HL-60/S4 treated with retinoic acid at 250 ng/mL for 4 days and 3 days (cell line): ENCODE data around the gene LRRC4C.

Experiments used
- in situ Hi-C: fragments of 300-500 bp; cut with MboI; formaldehyde crosslinking; loops from 2 replicates; pipeline ENCODE4 v1.7.0; 2022; ENCODE audit warnings: low sequenced_read_pairs

Gene LRRC4C

DNA sequence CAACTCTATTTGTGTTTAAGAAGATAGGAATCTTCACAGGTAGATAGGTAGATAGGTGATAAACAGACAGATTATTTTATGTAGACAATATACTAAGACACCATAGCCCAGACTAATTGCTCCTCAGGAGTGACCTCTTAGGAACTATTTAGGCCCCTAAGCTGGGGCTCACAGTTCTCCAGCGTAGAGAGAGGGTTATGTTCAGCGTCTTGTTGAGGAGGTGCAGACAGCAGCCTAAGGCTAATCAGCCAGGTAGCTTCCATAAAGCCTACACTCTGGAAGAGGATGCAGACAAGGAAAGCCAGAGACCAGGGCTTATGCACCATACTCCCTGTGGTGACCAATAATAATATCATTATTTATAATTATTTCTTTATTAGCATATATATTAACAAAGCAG lies 705.2 kb downstream of the LRRC4C start:
- in situ Hi-C loops, result no loop called here

DNA sequence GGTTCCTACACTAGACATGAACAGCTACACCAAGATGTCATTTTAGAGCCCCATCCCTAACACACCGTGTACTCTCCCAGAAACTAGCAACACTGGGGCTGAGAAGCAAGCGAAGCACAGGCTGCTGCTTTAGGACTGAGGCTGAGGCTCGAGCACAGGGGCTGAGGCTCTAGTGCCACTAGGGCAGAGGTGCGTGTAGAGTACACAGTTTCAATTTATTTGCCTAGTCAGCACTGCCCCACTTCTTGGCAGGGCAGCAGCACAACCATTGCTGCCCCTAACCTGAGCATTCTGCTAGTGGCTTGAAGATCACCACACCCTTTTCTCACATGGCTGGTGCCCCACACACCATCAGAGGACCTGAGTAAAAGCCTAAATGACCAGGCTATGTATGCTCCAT lies 713.2 kb downstream of the LRRC4C start:
- in situ Hi-C loops, result no loop called here

DNA sequence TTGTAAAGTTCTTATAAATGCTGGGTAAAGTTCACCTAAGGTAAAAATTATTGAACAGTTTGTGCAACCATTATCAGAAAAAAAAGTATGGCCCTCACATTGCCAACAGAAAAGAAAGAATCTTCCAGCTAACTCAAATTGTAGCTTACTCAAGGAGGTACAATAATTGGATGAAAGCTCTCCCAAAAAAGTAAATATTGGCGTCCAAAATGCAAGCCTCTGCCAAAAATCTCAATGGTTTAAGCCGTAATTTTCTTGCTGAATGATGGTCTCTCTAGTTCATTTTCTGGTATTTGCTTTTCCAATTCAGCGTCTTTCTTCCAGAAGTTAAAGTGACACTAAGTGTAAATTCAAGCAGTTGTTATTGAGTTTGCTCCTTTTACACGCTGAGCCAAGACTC lies 727.3 kb downstream of the LRRC4C start:
- in situ Hi-C loops, result no loop called here

DNA sequence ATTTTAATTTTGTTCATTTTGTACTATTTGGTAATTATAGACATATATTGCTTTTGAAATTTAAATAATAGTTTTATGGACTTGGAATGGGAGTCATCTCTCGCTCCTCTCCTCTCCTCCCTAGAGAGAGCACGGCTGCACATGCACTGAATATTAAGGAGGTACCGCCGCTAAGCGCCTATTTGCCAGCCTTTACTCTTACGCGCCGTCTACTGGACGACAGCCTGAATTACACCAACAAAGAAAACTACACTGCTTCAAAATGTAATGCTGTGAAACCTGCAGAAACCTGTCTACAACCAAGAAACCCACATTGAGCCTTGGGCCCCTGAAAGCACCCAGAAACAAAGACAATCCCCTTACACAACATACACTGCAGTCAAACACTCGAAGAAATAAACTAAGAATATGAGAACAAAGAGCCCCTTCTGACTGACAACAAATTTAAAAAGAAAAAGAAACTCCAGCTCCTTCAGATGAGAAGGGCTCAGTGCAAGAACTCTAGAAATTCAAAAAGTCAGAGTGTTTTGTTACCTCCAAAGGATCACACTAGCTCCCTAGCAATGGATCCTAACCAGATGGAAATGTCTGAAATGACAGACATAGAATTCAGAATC lies 737.2 kb downstream of the LRRC4C start:
- in situ Hi-C loops, result no loop called here

DNA sequence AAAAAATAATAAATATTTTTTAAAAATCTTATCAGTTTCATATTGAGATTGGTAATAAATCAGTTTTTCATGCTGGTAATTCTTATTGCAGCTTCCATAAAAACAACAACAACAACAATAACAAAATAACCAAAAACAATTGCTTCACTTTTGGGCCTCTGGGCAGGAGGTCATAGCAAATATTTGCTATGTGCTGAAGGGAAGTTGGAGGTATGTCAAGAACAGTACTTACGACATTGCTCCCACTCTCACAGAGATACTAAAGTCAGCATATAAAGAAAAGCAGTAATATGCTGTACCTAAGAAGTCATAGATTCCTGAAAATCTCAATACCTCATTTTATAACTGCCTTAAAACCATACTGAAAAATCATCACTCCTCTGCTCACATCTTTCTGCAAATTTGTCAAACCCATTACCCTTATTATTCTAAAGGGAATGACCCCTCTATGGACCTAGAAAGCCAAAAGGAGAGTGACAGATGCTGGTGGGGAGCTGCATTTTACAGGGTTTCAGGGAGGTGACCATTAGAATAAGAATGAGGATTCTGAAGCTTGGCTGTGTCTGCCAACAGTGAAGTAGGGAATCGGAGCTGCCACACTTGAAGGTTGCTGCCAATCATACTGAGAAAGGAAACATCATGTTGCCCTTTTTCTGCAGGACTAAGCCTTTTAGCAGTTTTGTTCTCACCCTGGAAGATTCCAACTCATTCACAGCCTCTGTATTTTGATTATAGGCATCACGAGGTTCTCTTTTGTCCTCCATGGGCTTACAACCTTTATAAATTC lies 742.9 kb downstream of the LRRC4C start:
- in situ Hi-C loops, result no loop called here

DNA sequence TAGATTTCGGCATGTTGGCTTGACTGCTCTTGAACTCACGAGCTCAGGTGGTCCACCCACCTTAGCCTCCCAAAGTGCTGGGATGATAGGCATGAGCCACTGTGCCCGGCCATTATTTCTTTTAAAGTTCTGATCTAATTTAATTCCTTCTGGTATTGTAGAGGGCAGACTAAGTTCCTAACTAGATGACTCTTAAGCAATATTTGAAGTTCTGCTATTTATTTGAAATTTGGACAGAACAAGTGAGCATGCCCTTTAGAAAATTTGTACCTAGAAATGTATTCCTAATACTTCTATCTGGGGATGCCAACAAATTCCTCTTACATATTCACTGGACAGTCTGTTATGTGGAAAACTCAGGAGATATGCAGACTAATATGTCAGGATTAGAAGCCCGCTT lies 746.4 kb downstream of the LRRC4C start:
- in situ Hi-C loops, result no loop called here

DNA sequence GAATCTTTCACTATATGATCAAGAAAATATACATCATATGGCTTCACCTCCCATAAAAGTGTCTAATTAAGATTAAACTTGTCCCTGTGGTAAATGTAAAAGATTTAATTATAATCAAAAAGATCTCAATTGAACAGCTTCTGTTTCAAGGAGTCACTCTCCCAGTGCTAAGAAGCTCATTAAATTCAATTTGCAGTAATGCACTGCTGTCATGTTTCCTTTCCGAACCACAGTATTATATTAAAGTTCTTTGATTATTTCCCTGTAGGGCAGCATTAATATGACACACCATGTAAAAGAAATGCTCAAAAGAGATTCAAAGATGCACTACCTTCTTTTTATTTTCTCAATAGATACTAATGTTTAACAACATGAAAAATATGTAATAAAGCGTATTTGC lies 758.4 kb downstream of the LRRC4C start:
- in situ Hi-C loops, result no loop called here

DNA sequence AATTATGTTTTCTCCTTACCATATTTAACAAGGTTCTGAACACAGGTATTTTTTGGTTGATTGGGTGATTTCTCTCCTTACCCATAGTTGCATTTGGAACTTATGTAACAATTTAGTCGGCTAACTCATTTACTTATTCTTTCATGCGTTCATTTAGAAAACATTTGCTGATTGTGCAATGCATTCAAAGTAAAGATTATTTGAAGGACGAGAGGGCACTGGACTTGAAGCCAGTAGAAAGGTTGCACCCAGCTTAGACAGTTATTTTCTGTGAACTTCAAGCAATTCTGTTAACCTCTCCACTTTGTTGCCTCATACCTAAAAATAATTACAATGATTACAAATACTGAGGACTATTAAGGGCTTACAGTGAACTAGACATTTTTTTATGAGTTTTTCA lies 769.6 kb downstream of the LRRC4C start:
- in situ Hi-C loops, result no loop called here

DNA sequence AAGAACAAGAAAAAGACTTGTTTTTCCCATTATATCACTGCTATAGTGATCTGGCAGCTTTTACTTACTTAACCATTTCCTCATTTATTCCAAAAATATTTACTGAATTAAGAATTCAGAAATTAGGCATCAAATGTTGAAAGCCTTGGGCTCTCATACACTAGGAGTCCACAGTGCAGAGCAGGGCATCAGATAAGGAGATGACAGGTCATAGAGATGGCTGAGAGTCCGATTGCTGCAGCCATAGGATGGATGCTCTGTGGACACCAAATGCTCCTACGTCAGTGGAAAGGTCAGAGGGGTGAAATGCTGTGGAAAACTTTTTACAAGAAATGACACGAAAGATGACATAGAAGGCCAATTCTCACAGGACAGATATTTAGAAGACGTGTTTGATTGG lies 771.1 kb downstream of the LRRC4C start:
- in situ Hi-C loops, result no loop called here

DNA sequence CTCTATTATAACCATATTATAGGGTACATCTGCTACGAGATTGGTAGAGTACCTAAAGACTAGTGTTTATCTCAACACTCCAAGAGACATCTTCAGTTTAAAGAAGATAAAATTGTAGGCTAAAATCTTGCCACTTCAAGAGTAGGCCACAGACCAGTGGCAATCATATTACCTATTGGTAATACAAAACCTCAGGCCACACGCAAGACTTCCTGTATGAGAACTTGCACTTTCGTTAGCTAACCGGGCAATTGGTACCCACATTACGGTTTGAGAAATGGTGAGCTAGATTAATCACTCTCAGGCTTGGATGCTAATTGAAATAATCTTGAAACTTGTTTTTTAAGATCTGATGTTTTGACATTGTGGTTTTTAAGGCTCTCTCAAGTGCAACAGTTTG lies 772.7 kb downstream of the LRRC4C start:
- in situ Hi-C loops, result no loop called here

DNA sequence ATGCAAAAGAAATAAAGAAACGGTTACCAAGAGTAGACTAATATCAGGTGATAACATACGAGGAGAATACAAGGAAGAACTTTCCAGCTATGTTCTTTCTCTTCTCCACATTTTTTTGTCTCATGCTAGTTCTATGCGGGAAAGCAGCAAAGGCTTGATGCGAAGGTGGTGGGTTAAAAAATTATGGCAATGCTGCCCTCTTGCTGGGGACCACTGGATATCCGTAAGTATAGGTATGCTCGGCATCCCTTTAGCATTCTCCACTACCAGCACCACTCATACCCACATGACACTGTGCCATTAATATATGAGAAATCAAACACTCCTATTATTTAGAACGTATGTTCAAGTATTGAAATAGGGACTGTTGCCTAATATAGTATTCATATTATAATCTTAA lies 776.4 kb downstream of the LRRC4C start:
- in situ Hi-C loops, result no loop called here

DNA sequence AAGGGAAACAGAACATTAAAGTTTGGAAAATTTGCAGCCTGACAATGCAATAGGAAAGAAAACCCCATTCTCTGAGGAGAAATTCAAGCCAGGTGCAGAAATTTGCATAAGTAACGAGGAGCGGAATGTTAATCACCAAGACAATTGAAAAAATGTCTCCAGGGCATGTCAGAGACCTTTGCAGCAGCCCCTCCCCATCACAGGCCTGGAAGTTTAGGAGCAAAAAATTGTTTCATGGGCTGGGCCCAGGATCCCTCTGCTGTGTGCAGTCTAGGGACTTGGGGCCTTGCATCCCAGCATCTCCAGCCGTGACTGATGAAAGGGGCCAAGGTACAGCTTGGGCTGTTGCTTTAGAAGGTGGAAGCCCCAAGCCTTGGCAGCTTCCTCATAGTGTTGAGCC lies 780.2 kb downstream of the LRRC4C start:
- in situ Hi-C loops, result no loop called here

DNA sequence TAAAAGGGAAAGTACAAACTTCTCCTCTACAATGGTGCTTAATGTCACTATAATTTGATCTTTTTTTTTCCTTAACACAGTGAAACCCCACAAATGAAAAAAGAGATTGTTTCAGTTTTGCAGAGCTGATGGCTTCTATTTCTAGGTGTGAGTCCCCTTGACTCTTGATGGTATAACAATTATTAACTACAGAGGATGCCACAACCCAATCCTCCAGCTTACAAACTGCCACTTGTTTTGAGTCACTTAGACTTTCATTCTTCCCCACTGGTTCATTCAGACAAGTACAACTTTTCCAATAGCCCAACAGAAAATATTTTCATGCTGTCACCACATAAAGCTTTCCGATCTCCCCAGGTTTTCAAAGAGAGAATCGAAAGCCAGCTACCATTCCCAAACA lies 812.2 kb downstream of the LRRC4C start:
- in situ Hi-C loops, result no loop called here

DNA sequence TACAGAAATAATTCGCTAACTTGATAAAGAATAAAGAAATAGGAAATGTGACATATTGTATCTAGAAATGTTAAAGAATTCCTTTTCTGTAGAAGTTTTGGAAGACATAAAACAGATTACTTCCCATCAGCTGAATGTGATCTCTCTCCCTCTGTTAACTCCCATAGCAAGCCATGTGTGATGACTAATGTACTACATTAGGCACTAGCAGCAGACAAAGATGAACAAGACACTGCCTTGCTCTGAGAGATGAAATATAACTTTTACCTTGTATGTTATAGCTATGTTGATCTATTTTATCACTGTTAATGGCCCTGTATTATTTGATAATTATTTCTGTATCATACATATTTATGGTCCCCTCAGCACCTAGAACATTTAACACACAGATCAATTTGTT lies 817.2 kb downstream of the LRRC4C start:
- in situ Hi-C loops, result no loop called here

DNA sequence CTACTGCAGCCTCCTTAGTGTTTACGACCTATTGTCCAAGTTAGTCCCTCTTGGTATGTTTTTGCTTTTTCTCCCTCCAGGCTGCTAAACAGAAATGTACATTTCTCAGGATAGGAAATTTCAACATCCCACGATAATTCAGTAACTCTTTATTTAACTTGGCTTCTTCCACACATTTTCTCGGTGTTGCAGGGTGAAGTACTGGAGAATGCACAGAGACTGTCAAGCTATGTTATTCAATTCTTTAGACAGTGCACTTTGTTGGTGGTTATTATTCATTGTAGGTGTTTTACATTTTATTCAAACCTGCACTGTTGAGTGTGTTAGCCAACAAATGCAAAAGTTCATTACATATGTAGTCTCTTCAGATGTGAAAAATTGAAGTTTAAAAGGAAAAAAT lies 839.8 kb downstream of the LRRC4C start:
- in situ Hi-C loops, result no loop called here

DNA sequence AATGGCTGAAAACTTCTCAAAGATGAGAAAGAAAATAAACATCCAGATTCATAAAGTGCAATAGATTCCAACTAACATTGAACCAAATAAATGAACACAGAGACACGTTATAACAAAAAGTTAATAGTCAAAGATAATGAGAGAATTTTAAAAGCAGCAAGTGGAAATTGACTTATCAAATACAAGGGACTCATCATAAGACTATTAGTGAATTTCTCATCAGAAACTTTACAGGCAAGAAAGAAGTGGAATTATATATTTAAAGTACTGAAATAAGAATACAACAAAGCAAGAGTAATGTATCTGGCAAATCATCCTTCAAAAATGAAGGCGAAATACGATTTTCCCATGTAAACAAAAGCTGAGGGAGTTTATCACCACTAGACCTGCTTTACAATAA lies 852.7 kb downstream of the LRRC4C start:
- in situ Hi-C loops, result no loop called here

DNA sequence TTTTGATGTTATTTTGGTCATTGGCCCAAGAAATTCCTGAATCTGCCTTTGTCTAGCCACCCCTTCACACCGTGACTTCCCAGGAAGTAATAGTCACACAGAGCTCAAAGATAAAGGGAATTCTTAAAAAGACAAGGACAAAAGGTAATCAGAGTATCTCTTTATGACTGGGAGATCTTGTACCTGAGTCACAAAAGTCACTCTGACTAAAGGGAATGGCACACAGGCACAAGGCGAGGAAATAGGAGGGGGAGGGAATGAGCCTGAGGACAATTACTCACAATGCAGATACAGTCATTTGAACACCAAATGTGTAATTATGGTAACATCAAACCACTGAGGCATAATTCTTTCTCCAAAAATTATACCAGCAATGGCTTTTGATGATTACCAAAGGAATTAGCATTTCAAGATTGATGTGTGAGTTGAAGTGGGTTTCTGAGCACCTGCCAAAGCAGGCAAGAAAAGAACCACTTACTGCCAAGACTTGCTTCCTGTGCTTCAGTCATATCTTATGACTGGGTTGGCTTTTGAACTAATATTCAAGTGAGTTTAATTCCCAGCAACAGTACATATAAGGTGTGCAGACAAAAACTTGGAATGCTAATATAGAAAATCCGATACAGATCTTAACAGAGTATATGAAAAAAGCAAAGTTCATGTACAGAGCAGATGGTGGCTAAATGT lies 856.4 kb downstream of the LRRC4C start:
- in situ Hi-C loops, result no loop called here

DNA sequence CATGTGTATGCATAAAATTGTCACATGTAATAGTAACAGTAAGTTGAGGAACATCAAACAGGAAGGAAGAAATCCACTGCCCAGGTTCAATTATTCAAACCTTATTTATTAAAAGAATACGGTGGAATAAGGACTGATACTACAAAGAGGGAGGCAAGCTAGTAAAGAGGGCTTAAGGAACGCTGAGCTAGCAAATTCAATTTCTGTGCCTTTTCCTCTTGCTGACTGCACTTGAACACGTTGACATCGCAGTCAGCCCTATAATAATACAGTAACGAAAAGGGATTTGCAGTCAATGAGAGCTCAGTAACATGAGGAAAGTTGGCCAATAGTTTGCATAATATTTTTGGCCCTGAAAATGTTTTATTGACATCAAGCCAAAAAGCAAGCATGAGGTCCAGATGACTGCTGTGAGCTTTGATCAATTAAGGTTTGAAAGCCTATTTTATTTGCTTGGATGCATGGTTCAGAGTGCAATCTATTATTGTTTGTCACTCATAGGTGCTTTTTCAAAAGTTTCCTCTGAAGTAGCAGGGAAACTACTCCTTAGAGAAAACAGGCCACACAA lies 861.8 kb downstream of the LRRC4C start:
- in situ Hi-C loops, result no loop called here

DNA sequence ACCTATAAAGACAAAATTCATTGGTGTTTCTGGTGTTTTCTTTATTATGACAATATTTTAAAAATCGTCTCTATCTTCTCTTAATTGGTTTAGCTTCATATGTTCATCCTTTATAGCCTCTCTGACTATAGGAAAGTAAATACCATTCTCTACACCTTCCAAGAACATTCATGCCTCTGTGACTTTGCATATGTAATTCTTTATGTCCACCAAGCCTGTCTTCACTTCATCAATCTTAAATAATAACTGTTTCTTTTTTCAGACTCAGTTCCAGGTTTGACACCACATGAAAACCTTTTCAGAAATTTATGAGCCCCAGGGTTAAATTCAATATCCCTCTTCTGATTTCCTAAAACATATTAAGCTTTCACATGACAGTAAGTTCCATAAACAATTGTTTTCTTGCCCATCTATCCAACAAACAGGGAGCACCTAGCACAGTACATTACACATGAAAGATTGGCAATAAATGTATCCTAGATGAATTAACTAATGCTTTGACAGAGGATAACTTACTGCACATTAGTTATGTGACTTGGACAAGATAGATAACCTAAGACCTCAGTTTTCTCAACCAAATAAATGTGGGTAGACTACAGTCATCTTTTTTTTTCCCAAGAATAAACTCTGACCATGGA lies 886.1 kb downstream of the LRRC4C start:
- in situ Hi-C loops, result no loop called here

DNA sequence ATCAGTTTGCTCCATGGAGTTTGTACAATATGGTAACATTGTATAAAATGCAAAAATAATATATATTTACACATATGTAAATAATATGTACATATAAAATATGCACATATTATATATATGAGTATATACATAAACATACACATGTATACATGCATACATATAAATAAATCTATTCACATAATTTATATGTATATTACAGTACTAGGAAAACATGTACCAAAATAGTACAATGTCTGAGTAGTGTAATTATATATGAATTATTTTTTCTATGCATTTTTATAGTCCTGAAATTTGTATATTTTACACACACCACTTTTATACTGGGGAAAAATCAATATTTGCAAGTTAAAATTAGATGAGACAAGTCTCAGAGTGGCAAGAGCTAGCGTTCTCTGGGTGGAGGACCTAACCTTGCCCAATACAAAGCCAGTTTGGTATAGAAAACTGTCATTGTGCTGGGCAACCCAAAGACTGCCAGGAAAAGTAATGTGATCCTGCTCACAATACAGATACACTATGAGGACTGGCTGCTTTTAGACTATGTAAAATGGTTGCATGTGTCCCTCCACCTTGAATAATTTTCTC lies 889.4 kb downstream of the LRRC4C start:
- in situ Hi-C loops, result no loop called here

DNA sequence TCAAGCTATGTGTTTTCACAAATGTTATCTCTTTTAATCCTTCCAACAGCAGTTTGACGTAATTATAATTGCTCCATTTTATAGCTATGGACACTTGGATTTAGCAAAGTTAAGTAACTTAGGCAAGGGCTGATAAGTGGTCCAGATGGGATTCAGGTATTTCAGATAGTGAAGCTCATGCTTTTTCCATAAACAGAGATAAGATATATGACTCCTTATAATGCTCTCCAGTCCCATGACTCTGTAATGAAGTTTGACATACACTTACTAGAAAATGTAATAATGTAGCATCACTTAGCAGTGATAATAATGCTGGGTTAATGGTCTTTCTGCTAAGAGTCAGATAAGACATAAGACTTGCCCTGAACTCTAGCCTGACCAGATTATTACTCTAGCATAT lies 892.1 kb downstream of the LRRC4C start:
- in situ Hi-C loops, result no loop called here
